ENCODE data around the gene EGR2. TPM values are rescaled to one million over a fixed set of nuclear protein-coding genes. Genes with fewer than 3 reads are reported as not detected.

EGR2 gene
- total and polyA plus RNA-seq, 10 of the 15 experiments (the other 5 are each of a cell fraction or from before 2014, with no cell fraction given): 8.3 to 56.5 (median 16.2) TPM

- TF ChIP-seq IRF5 (IDR thresholded peaks at IDR 0.05; ENCODE audit: borderline replicate concordance): no peak
- no peak for TF ChIP-seq NFXL1 (IDR thresholded peaks at IDR 0.05; ENCODE audit: borderline replicate concordance)
- TF ChIP-seq NR2C1 (IDR thresholded peaks at IDR 0.05): no peak
- no peak for TF ChIP-seq BCL11A (IDR thresholded peaks at IDR 0.05; ENCODE audit: low read depth, low read length)
- TF ChIP-seq SPI1 (IDR thresholded peaks at IDR 0.05; ENCODE audit: borderline replicate concordance, insufficient read depth, low read depth, low read length): no peak
- TF ChIP-seq BRCA1 (IDR thresholded peaks at IDR 0.05; ENCODE audit: low read depth, low read length): no peak
- TF ChIP-seq CEBPZ (IDR thresholded peaks at IDR 0.05; ENCODE audit: low read depth, low read length): no peak
- TF ChIP-seq NFIC (IDR thresholded peaks at IDR 0.05; ENCODE audit: low read depth, low read length): no peak
- TF ChIP-seq JUNB (IDR thresholded peaks at IDR 0.05): no peak
- no peak for TF ChIP-seq MYC (IDR thresholded peaks at IDR 0.05; ENCODE audit: insufficient read depth, insufficient read length, insufficient replicate concordance, low read length, severe bottlenecking)
- no peak for TF ChIP-seq CUX1 (IDR thresholded peaks at IDR 0.05; ENCODE audit: insufficient replicate concordance, low read depth, low read length)
- TF ChIP-seq RAD51 (IDR thresholded peaks at IDR 0.05): no peak
- TF ChIP-seq SMC3 (IDR thresholded peaks at IDR 0.05; ENCODE audit: borderline replicate concordance, low read length): peak; percentile 93
- no peak for TF ChIP-seq CHD4 (IDR thresholded peaks at IDR 0.05)
- no peak for TF ChIP-seq ATF3 (IDR thresholded peaks at IDR 0.05; ENCODE audit: borderline replicate concordance, extremely low read depth, low read depth, low read length)
- no peak for TF ChIP-seq PML (IDR thresholded peaks at IDR 0.05; ENCODE audit: low read length)
- no peak for TF ChIP-seq RBBP5 (conservative IDR thresholded peaks at IDR 0.05)
- TF ChIP-seq TCF12 (IDR thresholded peaks at IDR 0.05; ENCODE audit: low read depth, low read length): 0 out of 2 replicates have a peak, but pooled peaks have one; percentile 53
- TF ChIP-seq BCL3 (IDR thresholded peaks at IDR 0.05; ENCODE audit: borderline replicate concordance, insufficient read depth, low read depth, low read length, poor library complexity, severe bottlenecking): no peak
Observed at GRCh38 chr10:62817766-62818425, 1.7 kb upstream of the EGR2 start (continued).

Data from GM12878 (cell line).